Measurements from ENCODE around the gene CDC123. TPM values are rescaled to one million over a fixed set of nuclear protein-coding genes. Genes with fewer than 3 reads are reported as not detected.

Gene CDC123, protein sequence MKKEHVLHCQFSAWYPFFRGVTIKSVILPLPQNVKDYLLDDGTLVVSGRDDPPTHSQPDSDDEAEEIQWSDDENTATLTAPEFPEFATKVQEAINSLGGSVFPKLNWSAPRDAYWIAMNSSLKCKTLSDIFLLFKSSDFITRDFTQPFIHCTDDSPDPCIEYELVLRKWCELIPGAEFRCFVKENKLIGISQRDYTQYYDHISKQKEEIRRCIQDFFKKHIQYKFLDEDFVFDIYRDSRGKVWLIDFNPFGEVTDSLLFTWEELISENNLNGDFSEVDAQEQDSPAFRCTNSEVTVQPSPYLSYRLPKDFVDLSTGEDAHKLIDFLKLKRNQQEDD
- total RNA-seq, result 124 and 126 TPM in 2 replicates

DNA sequence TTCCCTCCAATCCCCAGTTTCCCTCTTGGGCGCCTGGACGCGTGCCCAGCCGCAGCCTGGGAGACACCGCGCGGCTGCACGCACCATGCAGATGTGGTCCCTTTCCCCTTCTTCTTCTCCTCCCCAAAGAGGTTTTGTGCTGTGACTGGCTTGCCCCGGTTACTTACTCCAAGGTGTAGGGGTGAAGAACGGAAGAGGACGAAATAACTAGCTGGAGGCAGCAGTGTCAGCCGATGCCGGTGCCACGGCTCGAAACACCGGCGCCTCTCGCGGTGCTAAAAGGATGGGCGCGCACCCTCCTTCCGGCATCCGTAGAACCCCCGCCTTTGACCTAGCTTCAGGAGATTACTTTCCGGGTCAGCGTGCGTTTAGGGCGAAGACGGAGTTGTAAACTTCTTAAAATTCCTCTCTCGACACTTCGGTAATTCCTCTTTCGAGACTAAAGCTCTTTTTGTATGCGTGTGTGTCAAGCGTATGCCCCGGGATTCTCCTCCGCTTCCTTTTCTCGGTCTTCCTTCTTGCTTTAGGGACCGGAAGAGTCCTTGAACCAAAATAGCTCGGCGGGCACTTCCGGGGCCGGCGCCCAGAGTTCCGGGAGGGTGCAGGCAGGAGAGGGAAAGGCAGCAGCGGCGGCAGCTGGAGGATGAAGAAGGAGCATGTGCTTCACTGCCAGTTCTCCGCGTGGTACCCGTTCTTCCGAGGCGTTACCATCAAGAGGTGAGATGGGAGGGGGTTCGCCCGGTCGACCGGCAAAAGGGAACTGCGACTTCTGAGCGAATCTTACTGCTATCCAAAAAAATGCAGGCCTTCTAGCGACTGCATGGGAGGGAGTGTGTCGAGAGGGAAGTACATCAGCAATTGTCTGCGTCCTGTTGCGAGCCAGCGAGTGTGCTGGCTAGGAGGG, at the start of gene CDC123, which contains the start of gene NUDT5:
Gene CDC123 (plus strand): TSS at position 586 of the 904 bp plus-strand sequence. CDS start 58 bp downstream, at position 644.
Gene NUDT5 (minus strand): TSS at position 289 of the 904 bp plus-strand sequence. CDS start 9,600 bp downstream, outside the sequence.

Other genes starting within 250 kb of the CDC123 start
- 18.0 and 24.6 TPM in 2 replicates for gene UPF2, start 153.4 kb upstream of the CDC123 start, total RNA-seq
- gene DHTKD1, start 127.2 kb upstream of the CDC123 start, total RNA-seq, result 23.1 and 36.7 TPM in 2 replicates
- gene SEC61A2, start 66.5 kb upstream of the CDC123 start, total RNA-seq, result 5.0 and 8.9 TPM in 2 replicates
- 62.2 and 86.5 TPM in 2 replicates for gene NUDT5, start 297 bp upstream of the CDC123 start, total RNA-seq
- gene CAMK1D, start 153.4 kb downstream of the CDC123 start, total RNA-seq, result 0.29 and 2.5 TPM in 2 replicates

Data from smooth muscle cell of trachea (primary cell).